HFF-Myc (cell line): ENCODE measurements around the gene LAMTOR5.
"Not testable (repeated sequence)": the region's sequence is repeated elsewhere in the genome, so short reads cannot be mapped to it uniquely, and the experiment has no call there.

ENCODE experiments used
- DNase-seq: peaks from one replicate; pipeline ENCODE4 v3.0.0-alpha.2; 2011; ENCODE audit warnings: low read depth; ENCODE audit errors: extremely low read depth
- H3K4me3 ChIP-seq: replicated peaks from 2 replicates; pipeline ENCODE4 v1.5.1; 2011; ENCODE audit warnings: low read depth, mild to moderate bottlenecking, control low read depth, low read length
- CTCF ChIP-seq: IDR thresholded peaks from 2 replicates; pipeline ENCODE4 v1.5.1; 2012; ENCODE audit warnings: mild to moderate bottlenecking, low read depth, low read length, control low read depth; ENCODE audit errors: missing control alignments

Gene LAMTOR5

GRCh38 chr1:110420023-110420662, 12.6 kb upstream of the LAMTOR5 start:
- H3K4me3 ChIP-seq, result no peak overlapping the region
- TF ChIP-seq CTCF, result no peak
- DNase-seq, result no peak

- DNase-seq, result no peak
- no peak for TF ChIP-seq CTCF
- H3K4me3 ChIP-seq, result no peak overlapping the region
These were observed 11.2 kb upstream of the LAMTOR5 start for GRCh38 chr1:110418729-110419128.

DNA sequence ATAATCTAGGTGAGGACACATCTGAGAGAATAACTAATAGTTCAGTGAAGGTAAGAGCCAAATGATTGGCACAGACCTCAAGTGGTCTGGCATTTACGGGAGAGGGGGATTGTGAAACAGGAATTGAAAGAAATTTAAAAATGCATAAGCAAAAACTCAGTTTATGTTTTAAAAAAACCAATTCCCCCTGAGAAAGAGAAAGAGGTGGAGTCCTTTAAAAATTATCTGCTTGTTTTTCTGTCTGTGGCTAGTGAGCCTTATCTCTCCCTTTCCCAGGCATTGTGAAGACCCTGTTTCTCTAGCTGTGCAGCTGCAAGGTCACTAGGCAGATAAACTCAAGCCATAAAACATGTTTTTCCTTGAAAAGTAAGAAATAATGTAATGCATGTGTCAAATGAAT, 5.6 kb upstream of the LAMTOR5 start:
- H3K4me3 ChIP-seq, DNase-seq: not testable (repeated sequence)

- DNase-seq, result no peak
- TF ChIP-seq CTCF, result peak; percentile 84
- H3K4me3 ChIP-seq, result no peak overlapping the region
These were observed 5.1 kb upstream of the LAMTOR5 start for GRCh38 chr1:110412576-110412975.

DNA sequence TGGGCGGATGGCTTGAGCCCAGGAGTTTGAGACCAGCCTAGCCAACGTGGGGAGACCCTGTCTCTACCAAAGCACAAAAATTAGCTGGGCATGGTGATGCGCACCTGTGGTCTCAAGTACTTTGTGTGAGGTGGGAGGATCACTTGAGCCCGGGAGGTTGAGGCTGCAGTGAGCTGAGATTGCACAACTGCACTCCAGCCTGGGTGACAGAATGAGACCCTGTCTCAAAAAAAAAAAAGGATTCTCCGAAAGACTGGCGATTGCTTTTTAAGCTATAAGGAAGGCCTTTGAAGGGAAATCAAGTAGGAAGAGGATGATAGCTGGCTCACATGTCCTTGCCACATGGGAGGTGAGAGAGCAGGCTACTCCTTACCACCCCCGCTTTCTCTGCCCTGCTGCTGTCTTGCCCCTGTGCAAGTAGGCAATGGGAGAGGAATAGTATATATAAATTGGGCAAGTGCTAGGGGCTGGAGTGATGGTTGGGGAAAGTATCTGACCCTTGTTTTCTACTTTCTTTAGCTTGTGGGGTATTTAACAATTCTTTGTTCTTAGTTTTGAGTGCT, 3.8 kb upstream of the LAMTOR5 start:
- DNase-seq, result no peak
- no peak for TF ChIP-seq CTCF
- H3K4me3 ChIP-seq, result no peak overlapping the region

- no peak overlapping the region for H3K4me3 ChIP-seq
- no peak for TF ChIP-seq CTCF
- DNase-seq, result no peak
These were observed 1.8 kb upstream of the LAMTOR5 start for GRCh38 chr1:110409316-110409715.

DNA sequence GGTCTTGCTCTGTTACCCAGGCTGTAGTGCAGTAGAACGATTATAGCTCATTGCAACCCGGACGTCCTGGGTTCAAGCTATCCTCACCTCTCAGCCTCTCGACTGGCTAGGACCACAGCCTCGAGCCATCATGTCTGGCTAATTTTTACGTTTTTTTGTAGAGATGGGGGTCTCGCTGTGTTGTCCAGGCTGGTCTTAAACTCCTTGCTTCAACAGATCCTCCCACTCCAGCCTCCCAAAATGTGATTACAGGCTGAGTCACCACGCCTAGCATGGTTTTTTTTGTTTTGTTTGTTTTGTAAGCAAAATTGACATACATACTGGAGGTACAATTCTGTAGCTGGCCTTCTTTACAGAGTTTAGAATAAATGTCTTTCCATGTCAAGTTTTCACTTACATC, 994 bp upstream of the LAMTOR5 start:
- DNase-seq, result no peak
- TF ChIP-seq CTCF, result no peak
- peak overlapping the region; percentile 69 for H3K4me3 ChIP-seq

DNA sequence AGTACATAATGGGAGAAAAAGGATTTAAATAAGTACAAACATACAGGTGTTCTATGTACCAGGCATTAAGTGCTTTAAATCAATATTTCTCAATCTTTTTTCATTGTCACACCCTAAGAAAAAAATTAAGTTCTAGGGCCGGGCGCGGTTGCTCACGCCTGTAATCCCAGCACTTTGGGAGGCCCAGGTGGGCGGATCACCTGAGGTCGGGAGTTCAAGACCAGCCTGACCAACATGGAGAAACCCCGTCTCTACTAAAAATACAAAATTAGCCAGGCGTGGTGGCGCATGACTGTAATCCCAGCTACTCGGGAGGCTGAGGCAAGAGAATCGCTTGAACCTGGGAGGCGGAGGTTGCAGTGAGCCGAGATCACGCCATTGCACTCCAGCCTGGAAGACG, 1.1 kb downstream of the LAMTOR5 start:
- DNase-seq, result not testable (repeated sequence)
- peak overlapping the region; percentile 69 for H3K4me3 ChIP-seq
